Stomach (tissue), 4 donors: Measurements from ENCODE around the gene TMEM143.

Experiments
- CTCF ChIP-seq, 7 experiments: fragments of 450-650 bp in 4 of 7; fragments of 200-600 bp in 3 of 7; sonication (generic) in 3 of 7; IDR thresholded peaks; one replicate each; pipeline ENCODE4 v1.5.1; 2016 to 2019; ENCODE audit warnings: antibody characterized with exemption in 7 of 7, control low read depth in 2 of 7, mild to moderate bottlenecking in 1 of 7
- POLR2A ChIP-seq, 4 donors: fragments of 450-650 bp; IDR thresholded peaks; one replicate each; pipeline ENCODE4 v1.6.1; 2016; ENCODE audit warnings: antibody characterized with exemption in 4 of 4, control low read depth in 2 of 4, mild to moderate bottlenecking in 1 of 4, moderate library complexity in 1 of 4
- POLR2AphosphoS5 ChIP-seq, 3 donors: sonication (generic); formaldehyde crosslinking; IDR thresholded peaks; one replicate each; pipeline ENCODE4 v1.6.1; 2016; ENCODE audit warnings: antibody characterized with exemption in 3 of 3

DNA sequence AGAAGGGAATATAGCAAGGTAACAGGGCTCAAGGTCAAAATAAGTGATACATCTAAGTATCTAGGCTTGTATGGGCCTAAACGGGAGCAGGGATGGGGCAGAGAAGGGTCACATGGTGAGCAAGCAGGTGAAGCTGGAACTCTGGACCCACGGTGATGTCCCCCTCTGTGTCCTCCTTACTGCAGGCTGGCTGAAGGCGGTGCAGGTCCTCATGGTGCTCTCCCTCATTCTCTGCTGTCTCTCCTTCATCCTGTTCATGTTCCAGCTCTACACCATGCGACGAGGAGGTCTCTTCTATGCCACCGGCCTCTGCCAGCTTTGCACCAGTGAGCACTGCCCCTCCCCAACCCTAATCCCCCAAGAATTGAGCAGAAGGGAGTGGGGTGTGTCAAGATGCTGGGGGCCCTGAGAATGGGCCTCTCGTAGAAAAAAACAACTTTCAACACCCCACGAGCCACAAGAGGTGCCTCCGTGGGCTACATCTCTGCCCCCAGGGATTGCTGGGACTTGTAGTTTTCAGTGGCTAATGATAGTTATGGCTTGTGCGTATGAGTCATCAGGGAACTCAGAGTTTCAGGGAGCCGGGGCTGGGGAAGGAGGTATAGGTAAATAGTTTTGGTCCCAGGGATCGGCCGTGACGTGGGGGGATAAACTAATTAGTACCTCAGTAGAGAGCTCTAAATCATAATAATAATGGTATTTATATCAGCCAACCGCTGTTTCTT, 34.4 kb downstream of the TMEM143 start:
- no peak for TF ChIP-seq POLR2A (IDR thresholded peaks at IDR 0.05)
- TF ChIP-seq CTCF (IDR thresholded peaks at IDR 0.05): no peak
- TF ChIP-seq POLR2AphosphoS5 (IDR thresholded peaks at IDR 0.05): no peak
